B cell (primary cell): ENCODE measurements around the gene SRRM3. TPM values are rescaled to one million over a fixed set of nuclear protein-coding genes. Genes with fewer than 3 reads are reported as not detected.

ENCODE experiments used
- ATAC-seq: fragments of 200-7000 bp; cut with Tn5 transposase; one replicate; pipeline ENCODE4 v1.10.0; 2021; ENCODE audit warnings: low read depth, mild to moderate bottlenecking, moderate number of reproducible peaks, moderate library complexity
- CTCF ChIA-PET: fragments of 350-600 bp; sonication (Branson Sonifier 250); formaldehyde crosslinking; loops from one replicate; lab custom pipeline; 2021; ENCODE audit warnings: antibody characterized with exemption, inconsistent platforms; lab: Charles Lee
- POLR2A ChIA-PET: fragments of 350-600 bp; sonication (Branson Sonifier 250); formaldehyde crosslinking; loops from one replicate; lab custom pipeline; 2021; ENCODE audit warnings: antibody characterized with exemption; lab: Charles Lee
- DNase-seq: peaks from one replicate; pipeline ENCODE4 v3.0.0; 2013
- H2AFZ ChIP-seq: 2 replicates; pipeline ENCODE4 v1.6.1; 2012; ENCODE audit warnings: mild to moderate bottlenecking, low read depth, low read length; ENCODE audit not compliant: insufficient read depth, poor library complexity, severe bottlenecking
- H3K27ac ChIP-seq, 2 donors: 1 replicate in 1 of 2; 2 replicates in 1 of 2; pipeline ENCODE4 v1.5.1; 2012 to 2013; ENCODE audit warnings: low read length in 2 of 2, mild to moderate bottlenecking in 2 of 2, moderate library complexity in 1 of 2
- H3K27me3 ChIP-seq, 4 experiments: fragments of 200-600 bp in 1 of 4; sonication (generic) in 1 of 4; replicated peaks in 1 of 4; 1 replicate in 2 of 4; 2 replicates in 2 of 4; pipeline versions ENCODE4 v1.6.1 to v1.7.0; 2013 to 2016; ENCODE audit warnings: low read length in 3 of 4, mild to moderate bottlenecking in 2 of 4, mixed read lengths in 1 of 4, moderate library complexity in 1 of 4; ENCODE audit not compliant: insufficient read depth in 4 of 4, control insufficient read depth in 3 of 4; ENCODE audit errors: control extremely low read depth in 1 of 4
- H3K36me3 ChIP-seq, 2 experiments: replicated peaks in 1 of 2; 1 replicate in 1 of 2; 2 replicates in 1 of 2; pipeline versions ENCODE4 v1.6.1 to v1.7.1; 2013; ENCODE audit warnings: low read length in 1 of 2; ENCODE audit not compliant: insufficient read depth in 2 of 2, control insufficient read depth in 1 of 2; ENCODE audit errors: control extremely low read depth in 1 of 2, extremely low read depth in 1 of 2
- H3K4me1 ChIP-seq, 2 donors: fragments of 200-600 bp in 1 of 2; sonication (generic) in 1 of 2; 1 replicate in 1 of 2; 2 replicates in 1 of 2; pipeline versions ENCODE4 v1.5.1 to v1.6.1; 2013 to 2017; ENCODE audit warnings: low read length in 2 of 2; ENCODE audit not compliant: control insufficient read depth in 2 of 2, insufficient read depth in 2 of 2
- H3K4me2 ChIP-seq: replicated peaks from 2 replicates; pipeline ENCODE3; 2012; ENCODE audit warnings: mild to moderate bottlenecking, low read depth, low read length; ENCODE audit not compliant: poor library complexity, severe bottlenecking
- H3K4me3 ChIP-seq, 5 experiments: fragments of 200-600 bp in 1 of 5; sonication (generic) in 1 of 5; 1 replicate in 3 of 5; 2 replicates in 2 of 5; pipeline versions ENCODE4 v1.5.1 to v1.7.0; 2011 to 2016; ENCODE audit warnings: low read length in 4 of 5, mild to moderate bottlenecking in 4 of 5, low read depth in 2 of 5, control low read depth in 1 of 5, moderate library complexity in 1 of 5; ENCODE audit not compliant: insufficient read depth in 1 of 5; ENCODE audit errors: control extremely low read depth in 1 of 5, extremely low read depth in 1 of 5
- H3K79me2 ChIP-seq: fragments of 200-600 bp; sonication (generic); one replicate; pipeline ENCODE4 v1.6.0; 2016; ENCODE audit warnings: low read length; ENCODE audit not compliant: control insufficient read depth, insufficient read depth
- H3K9ac ChIP-seq: fragments of 200-600 bp; sonication (generic); 2 replicates; pipeline ENCODE4 v1.6.1; 2017; ENCODE audit warnings: mild to moderate bottlenecking, low read length, moderate library complexity
- H3K9me3 ChIP-seq, 3 donors: one replicate each; pipeline versions ENCODE4 v1.6.1 to v1.7.1; 2013; ENCODE audit warnings: low read length in 2 of 3; ENCODE audit not compliant: control insufficient read depth in 2 of 3, insufficient read depth in 1 of 3; ENCODE audit errors: control extremely low read depth in 1 of 3
- H4K20me1 ChIP-seq: 2 replicates; pipeline ENCODE4 v1.6.0; 2012; ENCODE audit warnings: mild to moderate bottlenecking, low read length; ENCODE audit not compliant: insufficient read depth, control insufficient read depth, poor library complexity, severe bottlenecking
- H3K27ac Mint-ChIP-seq: one replicate; pipeline ENCODE4 v1.8.0; 2021; ENCODE audit warnings: mixed read lengths
- H3K27me3 Mint-ChIP-seq: one replicate; pipeline ENCODE4 v1.8.0; 2021; ENCODE audit warnings: mixed read lengths
- H3K4me1 Mint-ChIP-seq: one replicate; pipeline ENCODE4 v1.8.0; 2021; ENCODE audit warnings: mixed read lengths
- H3K4me3 Mint-ChIP-seq: one replicate; pipeline ENCODE4 v1.8.0; 2021; ENCODE audit warnings: mixed read lengths
- H3K9me3 Mint-ChIP-seq: one replicate; pipeline ENCODE4 v1.8.0; 2022; ENCODE audit warnings: mixed read lengths; ENCODE audit not compliant: insufficient read depth
- EZH2 ChIP-seq: IDR thresholded peaks from 2 replicates; pipeline ENCODE4 v1.6.1; 2012; ENCODE audit warnings: borderline replicate concordance, low read depth, mild to moderate bottlenecking, moderate library complexity, low read length; ENCODE audit not compliant: insufficient read depth, poor library complexity, severe bottlenecking
- WGBS: methylation state at CpG from one replicate; pipeline ENCODE4 v1.1.5; 2013; ENCODE audit warnings: missing lambda C conversion rate; ENCODE audit not compliant: insufficient coverage; 5-methylcytosine and 5-hydroxymethylcytosine counted together
- intact Hi-C: fragments of 100-400 bp; cut with micrococcal nuclease; formaldehyde crosslinking; loops from one replicate; pipeline ENCODE4 v1.10.0; 2022
- polyA plus RNA-seq: library from polyadenylated mRNA; depleted of rRNA; stranded (reverse); fragments of >200 nt; gene quantifications from 2 replicates; pipeline ENCODE4 v1.2.3, GENCODE V29; 2012
- total RNA-seq, 2 donors: library from RNA; stranded (reverse); fragments of 120-200 nt in 1 of 2; gene quantifications; 1 replicate in 1 of 2; 2 replicates in 1 of 2; pipeline versions ENCODE4 v1.2.3 to v1.2.4, GENCODE V29; 2013 to 2022
- TF ChIP-seq, protein P1 (sequence below): fragments of 200-600 bp; IDR thresholded peaks from one replicate; pipeline ENCODE4 v1.8.0; 2022; ENCODE audit warnings: antibody characterized with exemption, mild to moderate bottlenecking

SRRM3 gene
- total and polyA plus RNA-seq, 2 donors (not counting 1 experiment from before 2014, with no cell fraction given) = not detected

DNA sequence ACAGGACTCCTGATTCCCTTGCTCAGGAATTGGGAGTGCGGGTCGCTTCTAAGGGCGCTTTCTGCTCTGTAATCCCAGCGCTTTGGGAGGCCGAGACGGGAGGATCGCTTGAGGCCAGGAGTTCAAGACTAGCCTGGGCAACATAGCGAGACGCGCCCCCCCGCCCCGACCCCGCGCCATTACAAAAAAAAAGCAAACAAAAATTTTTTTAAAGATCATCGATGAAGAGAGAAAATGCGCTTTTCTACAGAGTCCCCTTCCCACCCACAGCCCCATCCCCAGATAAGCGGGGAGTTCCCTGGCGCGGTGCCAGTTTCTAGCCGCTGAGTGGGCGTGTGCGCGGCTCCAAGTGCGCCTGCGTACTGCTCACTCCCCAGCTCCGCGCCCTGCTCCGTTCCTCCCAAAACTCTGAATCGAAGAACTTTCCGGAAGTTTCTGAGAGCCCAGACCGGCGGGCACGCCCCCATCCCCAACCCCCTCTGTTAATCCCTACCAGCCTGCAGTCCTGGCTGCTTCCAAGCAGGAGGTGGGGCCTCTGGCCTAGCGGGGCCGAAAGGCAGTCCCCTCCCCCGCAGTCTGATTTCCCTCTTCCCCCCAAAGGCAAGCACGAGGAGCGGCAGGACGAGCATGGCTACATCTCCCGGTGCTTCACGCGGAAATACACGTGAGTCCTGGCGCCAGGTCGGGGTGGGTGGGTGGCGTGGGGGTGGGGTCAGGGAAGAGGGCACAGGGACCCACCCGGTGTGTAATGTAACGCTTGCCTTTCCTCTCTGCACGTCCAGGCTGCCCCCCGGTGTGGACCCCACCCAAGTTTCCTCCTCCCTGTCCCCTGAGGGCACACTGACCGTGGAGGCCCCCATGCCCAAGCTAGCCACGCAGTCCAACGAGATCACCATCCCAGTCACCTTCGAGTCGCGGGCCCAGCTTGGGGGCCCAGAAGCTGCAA lies 101.8 kb downstream of the SRRM3 start:
- Histone ChIP-seq H3K9me3 (peaks cover 0 to 7% (median 0%) of the 10 kb centered on the region in 3 donors), H3K4me3 (peak overlapping the region; percentile 38 to 73 (median 66)), H3K4me2 (peak overlapping the region; percentile 99), H3K36me3 (no peaks in the 10 kb centered on the region), H3K27ac (peak overlapping the region; percentile 52 to 65), H2AFZ (peak overlapping the region; percentile 85), H3K9ac (peak overlapping the region; percentile 78), H3K4me1 (peaks cover 10 to 21% of the 10 kb centered on the region in 2 donors), H4K20me1 (no peaks in the 10 kb centered on the region), H3K79me2 (no peaks in the 10 kb centered on the region), H3K27me3 (no peaks in the 10 kb centered on the region)
- Mint-ChIP-seq H3K4me3 (peak overlapping the region; percentile 94), H3K4me1 (peaks cover 15% of the 10 kb centered on the region), H3K27ac (peak overlapping the region; percentile 93), H3K9me3 (no peaks in the 10 kb centered on the region), H3K27me3 (no peaks in the 10 kb centered on the region)
- WGBS = 2% methylated on average over 36 of the region's 56 CpGs
- ChIA-PET POLR2A (interaction anchor here (0.7 to 0.9 kb wide), 3 partner anchors 14 to 161 kb away, joined by 5 to 9 read pairs (median 5); no protein-coding TSS in a partner anchor), CTCF (interaction anchor here (1.0 to 5.5 kb wide), 3 partner anchors 11 to 14 kb away, joined by 3 to 31 read pairs (median 16); no protein-coding TSS in a partner anchor)
- ATAC-seq (peak; percentile 53), DNase-seq (peak; percentile 88)
- TF ChIP-seq, protein P1, sequence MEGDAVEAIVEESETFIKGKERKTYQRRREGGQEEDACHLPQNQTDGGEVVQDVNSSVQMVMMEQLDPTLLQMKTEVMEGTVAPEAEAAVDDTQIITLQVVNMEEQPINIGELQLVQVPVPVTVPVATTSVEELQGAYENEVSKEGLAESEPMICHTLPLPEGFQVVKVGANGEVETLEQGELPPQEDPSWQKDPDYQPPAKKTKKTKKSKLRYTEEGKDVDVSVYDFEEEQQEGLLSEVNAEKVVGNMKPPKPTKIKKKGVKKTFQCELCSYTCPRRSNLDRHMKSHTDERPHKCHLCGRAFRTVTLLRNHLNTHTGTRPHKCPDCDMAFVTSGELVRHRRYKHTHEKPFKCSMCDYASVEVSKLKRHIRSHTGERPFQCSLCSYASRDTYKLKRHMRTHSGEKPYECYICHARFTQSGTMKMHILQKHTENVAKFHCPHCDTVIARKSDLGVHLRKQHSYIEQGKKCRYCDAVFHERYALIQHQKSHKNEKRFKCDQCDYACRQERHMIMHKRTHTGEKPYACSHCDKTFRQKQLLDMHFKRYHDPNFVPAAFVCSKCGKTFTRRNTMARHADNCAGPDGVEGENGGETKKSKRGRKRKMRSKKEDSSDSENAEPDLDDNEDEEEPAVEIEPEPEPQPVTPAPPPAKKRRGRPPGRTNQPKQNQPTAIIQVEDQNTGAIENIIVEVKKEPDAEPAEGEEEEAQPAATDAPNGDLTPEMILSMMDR = no peak
- intact Hi-C loops = no loop called here

DNA sequence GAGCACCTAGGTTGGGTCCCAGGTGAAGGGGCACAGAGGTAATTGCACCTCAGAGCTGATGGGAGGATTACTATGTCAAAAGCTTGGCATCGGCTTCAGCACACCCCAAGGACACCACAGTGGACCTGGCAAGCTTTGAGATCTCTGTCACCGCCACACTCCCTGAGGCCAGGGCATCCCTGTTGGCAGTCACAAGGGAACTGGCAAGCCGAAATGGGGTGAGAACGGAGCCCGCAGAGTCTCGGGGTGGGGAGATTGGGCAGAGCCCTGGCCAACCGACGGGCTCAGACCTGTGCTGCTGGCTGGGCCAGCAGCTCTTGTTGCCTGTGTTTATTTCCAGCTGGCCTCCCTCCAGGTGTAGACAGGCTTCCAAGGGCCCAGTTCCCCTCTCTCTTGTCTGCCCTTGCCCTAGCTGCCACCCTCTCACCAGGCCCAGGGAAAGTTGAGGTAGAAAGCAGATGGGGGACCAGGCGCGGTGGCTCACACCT lies 103.2 kb downstream of the SRRM3 start:
- H3K4me3 ChIP-seq = no peak overlapping the region
- no peak overlapping the region for H3K27ac ChIP-seq
- ChIA-PET POLR2A (interaction anchor here (0.7 kb wide), 1 partner anchor 65 kb away, joined by 4 read pairs; no protein-coding TSS in a partner anchor), CTCF (interaction anchor here (1.3 to 5.5 kb wide), 4 partner anchors 9 to 129 kb away, joined by 3 to 31 read pairs (median 7); no protein-coding TSS in a partner anchor)
- intact Hi-C loops = no loop called here
- H3K4me1 ChIP-seq = peaks cover 10 to 21% of the 10 kb centered on the region in 2 donors
- no peak overlapping the region for H3K4me2 ChIP-seq
- no peaks in the 10 kb centered on the region for H3K79me2 ChIP-seq
- TF ChIP-seq, protein P1 = no peak
- no peak for TF ChIP-seq EZH2
- ATAC-seq (no peak), DNase-seq (no peak)
- H4K20me1 ChIP-seq = no peaks in the 10 kb centered on the region
- peaks cover 0 to 10% (median 0%) of the 10 kb centered on the region in 3 donors for H3K9me3 ChIP-seq
- no peaks in the 10 kb centered on the region for H3K36me3 ChIP-seq
- H3K4me1 Mint-ChIP-seq = peaks cover 15% of the 10 kb centered on the region
- no peaks in the 10 kb centered on the region for H3K9me3 Mint-ChIP-seq
- H3K27ac Mint-ChIP-seq = no peak overlapping the region
- no peak overlapping the region for H2AFZ ChIP-seq
- no peak overlapping the region for H3K9ac ChIP-seq
- H3K27me3 ChIP-seq = no peaks in the 10 kb centered on the region
- H3K27me3 Mint-ChIP-seq = no peaks in the 10 kb centered on the region
- 97% methylated on average over 10 of the region's 10 CpGs for WGBS
- peak overlapping the region; percentile 94 for H3K4me3 Mint-ChIP-seq
